Measurements from ENCODE around the gene AUTS2. TPM values are rescaled to one million over a fixed set of nuclear protein-coding genes. Genes with fewer than 3 reads are reported as not detected.

AUTS2 gene
- total RNA-seq, 1 experiment from 2014 or later: not detected

GRCh38 chr7:69994886-69995542 lies 396.7 kb downstream of the AUTS2 start:
- CTCF ChIA-PET: no interaction called here
- H3K4me1 Mint-ChIP-seq (ENCODE audit: low read depth, unreplicated experiment): no peaks in the 10 kb centered on the region

GRCh38 chr7:69996121-69996520 lies 397.8 kb downstream of the AUTS2 start:
- H3K36me3 Mint-ChIP-seq (ENCODE audit: insufficient read depth, unreplicated experiment): no peaks in the 10 kb centered on the region
- BruUV-seq (replicated peaks): no TSS peak
- H3K9me3 Mint-ChIP-seq (ENCODE audit: low read depth, unreplicated experiment): peaks cover 6% of the 10 kb centered on the region
- no peak for DNase-seq
- intact Hi-C loops (cut with micrococcal nuclease; ENCODE audit: unreplicated experiment): no loop called here
- TF ChIP-seq, protein P1, sequence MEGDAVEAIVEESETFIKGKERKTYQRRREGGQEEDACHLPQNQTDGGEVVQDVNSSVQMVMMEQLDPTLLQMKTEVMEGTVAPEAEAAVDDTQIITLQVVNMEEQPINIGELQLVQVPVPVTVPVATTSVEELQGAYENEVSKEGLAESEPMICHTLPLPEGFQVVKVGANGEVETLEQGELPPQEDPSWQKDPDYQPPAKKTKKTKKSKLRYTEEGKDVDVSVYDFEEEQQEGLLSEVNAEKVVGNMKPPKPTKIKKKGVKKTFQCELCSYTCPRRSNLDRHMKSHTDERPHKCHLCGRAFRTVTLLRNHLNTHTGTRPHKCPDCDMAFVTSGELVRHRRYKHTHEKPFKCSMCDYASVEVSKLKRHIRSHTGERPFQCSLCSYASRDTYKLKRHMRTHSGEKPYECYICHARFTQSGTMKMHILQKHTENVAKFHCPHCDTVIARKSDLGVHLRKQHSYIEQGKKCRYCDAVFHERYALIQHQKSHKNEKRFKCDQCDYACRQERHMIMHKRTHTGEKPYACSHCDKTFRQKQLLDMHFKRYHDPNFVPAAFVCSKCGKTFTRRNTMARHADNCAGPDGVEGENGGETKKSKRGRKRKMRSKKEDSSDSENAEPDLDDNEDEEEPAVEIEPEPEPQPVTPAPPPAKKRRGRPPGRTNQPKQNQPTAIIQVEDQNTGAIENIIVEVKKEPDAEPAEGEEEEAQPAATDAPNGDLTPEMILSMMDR (IDR thresholded peaks at IDR 0.05; ENCODE audit: unreplicated experiment): no peak
- no peaks in the 10 kb centered on the region for H3K27me3 Mint-ChIP-seq (ENCODE audit: unreplicated experiment)
- CTCF ChIA-PET: no interaction called here
- no peak overlapping the region for H3K4me3 Mint-ChIP-seq (ENCODE audit: low read depth, unreplicated experiment)
- H3K27ac Mint-ChIP-seq (ENCODE audit: unreplicated experiment): no peak overlapping the region
- no peaks in the 10 kb centered on the region for H3K4me1 Mint-ChIP-seq (ENCODE audit: low read depth, unreplicated experiment)

More at GRCh38 chr7:69994886-69995542, 396.7 kb downstream of the AUTS2 start:
- DNase-seq: no peak
- intact Hi-C loops (cut with micrococcal nuclease; ENCODE audit: unreplicated experiment): no loop called here
- peaks cover 6% of the 10 kb centered on the region for H3K9me3 Mint-ChIP-seq (ENCODE audit: low read depth, unreplicated experiment)
- H3K36me3 Mint-ChIP-seq (ENCODE audit: insufficient read depth, unreplicated experiment): no peaks in the 10 kb centered on the region
- TF ChIP-seq, protein P1 (IDR thresholded peaks at IDR 0.05; ENCODE audit: unreplicated experiment): no peak
- H3K4me3 Mint-ChIP-seq (ENCODE audit: low read depth, unreplicated experiment): no peak overlapping the region
- no TSS peak for BruUV-seq (replicated peaks)
- H3K27ac Mint-ChIP-seq (ENCODE audit: unreplicated experiment): no peak overlapping the region
- no peaks in the 10 kb centered on the region for H3K27me3 Mint-ChIP-seq (ENCODE audit: unreplicated experiment)

DNA sequence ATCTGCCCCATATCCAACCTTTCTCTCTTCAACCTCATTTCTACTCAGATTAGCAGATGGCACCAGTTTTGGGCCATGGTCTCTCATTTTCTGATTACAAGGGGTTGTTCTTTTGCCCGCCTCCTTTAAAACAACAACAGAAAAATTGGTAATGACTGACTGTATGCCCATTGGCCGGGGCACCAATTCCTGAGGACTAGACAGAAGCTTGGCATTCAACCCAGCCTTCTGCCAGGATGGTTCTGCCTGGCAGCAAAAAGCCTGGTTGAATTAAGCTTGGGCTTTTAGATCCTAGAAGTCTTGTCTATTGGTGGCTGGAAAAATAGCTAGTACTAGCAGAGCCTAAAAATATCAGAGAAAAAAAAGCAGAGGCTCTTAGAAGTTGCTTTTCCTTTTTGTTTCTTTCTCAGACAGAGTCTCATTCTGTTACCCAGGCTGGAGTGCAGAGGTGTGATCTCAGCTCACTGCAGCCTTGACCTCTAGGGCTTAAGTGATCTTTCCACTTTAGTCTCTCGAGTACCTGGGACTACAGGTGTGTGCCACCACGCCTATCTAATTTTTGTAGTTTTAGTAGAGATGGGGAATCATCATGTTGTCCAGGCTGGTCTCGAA lies 402.6 kb downstream of the AUTS2 start:
- Mint-ChIP-seq H3K4me1 (ENCODE audit: low read depth, unreplicated experiment) (no peaks in the 10 kb centered on the region), H3K9me3 (ENCODE audit: low read depth, unreplicated experiment) (peaks cover 7% of the 10 kb centered on the region), H3K27ac (ENCODE audit: unreplicated experiment) (no peak overlapping the region), H3K4me3 (ENCODE audit: low read depth, unreplicated experiment) (no peak overlapping the region), H3K36me3 (ENCODE audit: insufficient read depth, unreplicated experiment) (no peaks in the 10 kb centered on the region), H3K27me3 (ENCODE audit: unreplicated experiment) (no peaks in the 10 kb centered on the region)
- TF ChIP-seq, protein P1 (IDR thresholded peaks at IDR 0.05; ENCODE audit: unreplicated experiment): no peak
- BruUV-seq (replicated peaks): no TSS peak
- CTCF ChIA-PET: no interaction called here
- intact Hi-C loops (cut with micrococcal nuclease; ENCODE audit: unreplicated experiment): no loop called here
- no peak for DNase-seq

GRCh38 chr7:70005480-70005879 lies 407.2 kb downstream of the AUTS2 start:
- Mint-ChIP-seq H3K27ac (ENCODE audit: unreplicated experiment) (no peak overlapping the region), H3K9me3 (ENCODE audit: low read depth, unreplicated experiment) (peaks cover 3% of the 10 kb centered on the region), H3K4me1 (ENCODE audit: low read depth, unreplicated experiment) (no peaks in the 10 kb centered on the region), H3K36me3 (ENCODE audit: insufficient read depth, unreplicated experiment) (no peaks in the 10 kb centered on the region), H3K4me3 (ENCODE audit: low read depth, unreplicated experiment) (no peak overlapping the region), H3K27me3 (ENCODE audit: unreplicated experiment) (no peaks in the 10 kb centered on the region)
- BruUV-seq (replicated peaks): no TSS peak
- CTCF ChIA-PET: no interaction called here
- intact Hi-C loops (cut with micrococcal nuclease; ENCODE audit: unreplicated experiment): no loop called here
- no peak for DNase-seq
- TF ChIP-seq, protein P1 (IDR thresholded peaks at IDR 0.05; ENCODE audit: unreplicated experiment): no peak
